IPS-18c (cell line): ENCODE measurements around the gene PLAC8L1.

Source experiments
- H3K4me3 ChIP-seq: 2 replicates; pipeline ENCODE4 v1.7.0; 2013; ENCODE audit warnings: low read depth, mild to moderate bottlenecking, low read length, moderate library complexity; ENCODE audit not compliant: insufficient read depth
- H3K9me3 ChIP-seq: one replicate; pipeline ENCODE4 v1.6.1; 2013; ENCODE audit warnings: mild to moderate bottlenecking, low read length, moderate library complexity; ENCODE audit not compliant: control insufficient read depth, insufficient read depth

PLAC8L1 gene

GRCh38 chr5:146059460-146060220, 45.7 kb downstream of the PLAC8L1 start:
- H3K4me3 ChIP-seq, result no peak overlapping the region

GRCh38 chr5:146055432-146055831, 49.9 kb downstream of the PLAC8L1 start:
- H3K9me3 ChIP-seq, result no peaks in the 10 kb centered on the region

More at GRCh38 chr5:146059460-146060220, 45.7 kb downstream of the PLAC8L1 start:
- no peaks in the 10 kb centered on the region for H3K9me3 ChIP-seq

DNA sequence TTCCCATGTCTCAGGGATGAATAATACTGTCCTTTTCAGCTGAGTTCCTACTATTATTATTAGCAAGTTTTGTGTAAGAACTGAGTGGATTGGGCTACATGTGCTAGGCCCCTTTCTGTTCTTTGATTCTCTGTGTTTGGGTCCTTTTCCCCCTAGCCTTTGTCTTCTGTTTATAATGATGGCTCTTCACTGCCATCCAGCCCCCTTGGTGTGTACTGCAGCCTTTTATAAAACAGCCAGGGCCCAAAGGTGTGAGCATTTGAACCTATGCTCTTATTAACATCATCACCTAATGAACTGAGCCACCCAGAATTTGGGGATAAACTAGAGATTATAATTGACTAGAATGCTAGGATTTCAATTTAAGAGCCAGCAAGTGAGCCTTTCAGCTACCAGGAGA, 52.6 kb downstream of the PLAC8L1 start:
- Histone ChIP-seq H3K9me3 (no peaks in the 10 kb centered on the region), H3K4me3 (no peak overlapping the region)

More at GRCh38 chr5:146055432-146055831, 49.9 kb downstream of the PLAC8L1 start:
- H3K4me3 ChIP-seq, result no peak overlapping the region

DNA sequence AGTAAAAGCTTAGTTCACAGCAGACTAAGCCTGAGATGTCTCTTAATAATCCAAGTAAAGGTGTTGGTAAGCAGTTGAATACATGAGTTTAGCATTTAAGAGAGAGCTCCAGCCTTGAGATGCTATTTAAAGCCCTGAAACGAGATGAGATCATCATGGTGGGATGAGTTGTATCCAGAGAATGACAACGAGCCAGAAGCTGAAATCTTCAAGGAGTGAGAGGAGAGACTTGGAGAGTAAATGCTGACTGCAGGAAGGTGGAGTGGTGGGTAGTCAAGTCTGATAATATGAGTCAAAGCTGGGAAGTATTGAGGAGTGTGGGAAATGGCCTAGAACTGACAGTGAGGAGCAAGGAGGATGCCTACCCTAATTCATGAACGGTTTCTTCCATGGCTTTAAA, 53.7 kb downstream of the PLAC8L1 start:
- Histone ChIP-seq H3K4me3 (no peak overlapping the region), H3K9me3 (no peaks in the 10 kb centered on the region)

GRCh38 chr5:146050086-146050485, 55.3 kb downstream of the PLAC8L1 start:
- no peaks in the 10 kb centered on the region for H3K9me3 ChIP-seq
- H3K4me3 ChIP-seq, result no peak overlapping the region

DNA sequence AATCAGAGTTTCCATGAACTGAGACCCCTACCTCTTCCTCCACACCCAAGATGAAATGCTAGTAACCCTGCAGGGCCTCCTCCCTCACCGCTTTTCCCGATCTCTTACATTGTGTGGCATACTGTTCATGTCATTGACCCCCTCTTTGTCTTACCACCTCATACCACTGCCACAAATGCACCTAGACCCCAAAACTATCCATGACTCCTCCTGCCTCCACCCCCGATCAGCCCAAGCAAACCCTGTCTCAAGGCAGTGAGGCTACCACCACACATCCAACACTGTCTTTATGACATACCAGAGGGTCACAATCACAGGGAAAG, 55.7 kb downstream of the PLAC8L1 start:
- Histone ChIP-seq H3K4me3 (no peak overlapping the region), H3K9me3 (no peaks in the 10 kb centered on the region)

DNA sequence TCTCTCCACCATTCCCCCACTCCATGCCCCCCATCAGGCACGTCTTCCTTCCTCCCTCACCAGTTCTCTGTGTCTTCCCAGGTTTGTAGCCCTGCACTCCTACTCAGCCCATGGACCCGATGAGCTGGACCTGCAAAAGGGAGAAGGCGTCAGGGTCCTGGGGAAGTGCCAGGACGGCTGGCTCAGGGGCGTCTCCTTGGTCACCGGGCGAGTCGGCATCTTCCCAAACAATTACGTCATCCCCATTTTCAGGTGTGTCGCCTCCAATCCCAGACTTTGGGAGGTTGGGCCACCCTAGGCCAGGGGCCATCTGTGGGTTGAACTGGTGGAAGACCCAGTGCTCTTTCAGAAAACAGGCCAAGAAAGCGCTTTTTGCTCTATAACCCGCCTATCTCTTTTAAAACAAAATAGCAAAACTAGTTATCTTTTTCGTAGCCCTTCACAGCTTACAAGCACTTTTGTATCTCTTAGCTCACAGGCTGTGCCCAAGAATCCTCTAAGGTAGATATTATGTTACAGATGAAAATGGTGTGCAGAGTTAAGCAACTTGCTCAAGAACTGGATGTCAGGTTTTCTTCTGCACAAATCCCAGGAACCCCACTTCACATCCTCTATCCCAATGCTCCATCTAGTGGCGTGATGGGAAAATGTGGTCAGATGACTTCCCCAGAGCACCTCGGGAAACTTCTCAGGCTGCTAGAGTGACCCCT, 56.2 kb downstream of the PLAC8L1 start:
- Histone ChIP-seq H3K4me3 (no peak overlapping the region), H3K9me3 (no peaks in the 10 kb centered on the region)

GRCh38 chr5:146047396-146047795, 58.0 kb downstream of the PLAC8L1 start:
- no peaks in the 10 kb centered on the region for H3K9me3 ChIP-seq
- H3K4me3 ChIP-seq, result no peak overlapping the region

- no peaks in the 10 kb centered on the region for H3K9me3 ChIP-seq
- no peak overlapping the region for H3K4me3 ChIP-seq
These were observed 61.7 kb downstream of the PLAC8L1 start for GRCh38 chr5:146043722-146044121.

GRCh38 chr5:146042628-146043279, 62.6 kb downstream of the PLAC8L1 start:
- Histone ChIP-seq H3K9me3 (no peaks in the 10 kb centered on the region), H3K4me3 (no peak overlapping the region)

DNA sequence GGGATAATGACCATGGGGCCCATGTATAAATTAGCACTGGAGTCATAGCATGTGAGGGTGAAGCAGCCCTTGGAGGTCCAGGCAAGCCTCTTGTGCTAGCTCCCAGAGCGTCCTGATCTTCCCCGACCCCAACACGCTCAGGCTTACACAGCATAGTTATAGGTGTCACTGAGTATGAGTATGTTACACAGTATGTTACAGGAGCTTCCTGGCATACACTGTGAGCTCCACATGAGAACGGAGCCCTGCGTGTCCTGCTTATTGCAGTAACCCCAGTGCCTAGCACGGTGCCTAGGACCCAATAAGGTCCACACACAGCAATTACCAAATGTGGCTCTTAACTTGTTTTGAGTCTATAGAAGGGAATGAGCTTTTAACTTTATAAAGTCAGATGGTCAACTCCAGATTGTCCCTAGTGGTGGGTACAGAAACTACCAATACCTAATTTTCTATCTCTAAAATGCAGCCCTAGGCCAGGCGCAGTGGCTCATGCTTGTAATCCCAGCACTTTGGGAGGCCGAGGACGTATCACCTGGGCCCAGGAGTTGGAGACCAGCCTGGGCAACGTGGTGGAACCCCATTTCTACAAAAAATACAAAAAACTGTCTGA, 64.1 kb downstream of the PLAC8L1 start:
- Histone ChIP-seq H3K9me3 (no peaks in the 10 kb centered on the region), H3K4me3 (no peak overlapping the region)

- H3K4me3 ChIP-seq, result no peak overlapping the region
These were observed 64.8 kb downstream of the PLAC8L1 start for GRCh38 chr5:146040527-146040926.

GRCh38 chr5:146039420-146039819, 66.0 kb downstream of the PLAC8L1 start:
- Histone ChIP-seq H3K4me3 (no peak overlapping the region), H3K9me3 (no peaks in the 10 kb centered on the region)

More at GRCh38 chr5:146040527-146040926, 64.8 kb downstream of the PLAC8L1 start:
- no peaks in the 10 kb centered on the region for H3K9me3 ChIP-seq

DNA sequence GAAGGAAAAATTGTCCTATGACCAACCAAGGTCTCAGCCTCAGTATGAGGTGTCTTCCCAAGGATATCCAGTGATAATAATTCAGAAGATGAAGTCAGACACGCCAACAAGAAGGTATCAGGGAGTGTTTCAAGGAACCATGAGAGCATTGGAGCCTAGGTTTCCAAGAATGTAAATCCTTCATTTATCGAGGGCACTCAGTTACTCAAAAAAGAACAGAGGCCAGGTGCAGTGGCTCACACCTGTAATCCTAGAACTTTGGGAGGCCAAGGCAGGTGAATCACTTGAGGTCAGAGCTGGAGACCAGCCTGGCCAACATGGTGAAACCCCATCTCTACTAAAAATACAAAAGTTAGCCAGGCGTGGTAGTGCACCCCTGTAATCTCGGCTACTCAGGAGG, 70.8 kb downstream of the PLAC8L1 start:
- Histone ChIP-seq H3K4me3 (no peak overlapping the region), H3K9me3 (no peaks in the 10 kb centered on the region)
